Measurements from ENCODE around the gene SPTAN1.

SPTAN1 gene

GRCh38 chr9:128632486-128632885, 80.1 kb downstream of the SPTAN1 start:
- no peak for DNase-seq (ENCODE audit: low read depth)

- DNase-seq (ENCODE audit: low read depth): no peak
Measured at GRCh38 chr9:128633057-128633456, 80.7 kb downstream of the SPTAN1 start.

GRCh38 chr9:128633601-128634000, 81.2 kb downstream of the SPTAN1 start:
- no peak for DNase-seq (ENCODE audit: low read depth)

- no peak for DNase-seq (ENCODE audit: low read depth)
Measured at GRCh38 chr9:128634111-128634510, 81.7 kb downstream of the SPTAN1 start.

- no peak for DNase-seq (ENCODE audit: low read depth)
Measured at GRCh38 chr9:128634651-128635262, 82.4 kb downstream of the SPTAN1 start.

GRCh38 chr9:128635266-128636023, 83.1 kb downstream of the SPTAN1 start:
- peak; percentile 91 for DNase-seq (ENCODE audit: low read depth)

GRCh38 chr9:128636024-128636390, 83.6 kb downstream of the SPTAN1 start:
- no peak for DNase-seq (ENCODE audit: low read depth)

- DNase-seq (ENCODE audit: low read depth): no peak
Measured at GRCh38 chr9:128636556-128637530, 84.5 kb downstream of the SPTAN1 start.

- DNase-seq (ENCODE audit: low read depth): no peak
Measured at GRCh38 chr9:128637656-128638055, 85.3 kb downstream of the SPTAN1 start.

- DNase-seq (ENCODE audit: low read depth): no peak
Measured at GRCh38 chr9:128638580-128638979, 86.2 kb downstream of the SPTAN1 start.

- no peak for DNase-seq (ENCODE audit: low read depth)
Measured at GRCh38 chr9:128640603-128641002, 88.2 kb downstream of the SPTAN1 start.

GRCh38 chr9:128642675-128643245, 90.4 kb downstream of the SPTAN1 start:
- no peak for DNase-seq (ENCODE audit: low read depth)

GRCh38 chr9:128643519-128644300, 91.3 kb downstream of the SPTAN1 start:
- DNase-seq (ENCODE audit: low read depth): no peak

GRCh38 chr9:128648206-128648605, 95.8 kb downstream of the SPTAN1 start:
- peak; percentile 57 for DNase-seq (ENCODE audit: low read depth)

- DNase-seq (ENCODE audit: low read depth): no peak
Measured at GRCh38 chr9:128651798-128652197, 99.4 kb downstream of the SPTAN1 start.

GRCh38 chr9:128653908-128654307, 101.5 kb downstream of the SPTAN1 start:
- DNase-seq (ENCODE audit: low read depth): peak; percentile 91

GRCh38 chr9:128654481-128654880, 102.1 kb downstream of the SPTAN1 start:
- DNase-seq (ENCODE audit: low read depth): no peak

GRCh38 chr9:128656416-128657343, 104.3 kb downstream of the SPTAN1 start, which contains the start of gene DYNC2I2:
Gene DYNC2I2 (minus strand): TSS chr9:128656847. CDS start chr9:128656726, 121 bp downstream.
- peak; percentile 84 for DNase-seq (ENCODE audit: low read depth)

GRCh38 chr9:128657344-128657704, 104.9 kb downstream of the SPTAN1 start:
- DNase-seq (ENCODE audit: low read depth): no peak

- no peak for DNase-seq (ENCODE audit: low read depth)
Measured at GRCh38 chr9:128657796-128658195, 105.4 kb downstream of the SPTAN1 start.
